Nucleus accumbens (tissue), 56 donors: ENCODE data around the gene HIVEP3.

Experiments
- DNase-seq, 56 donors: peaks; one replicate each; lab custom pipeline; 2025; lab: John Stamatoyannopoulos, UW

Gene HIVEP3

GRCh38 chr1:41535716-41536115, 383.0 kb downstream of the HIVEP3 start:
- no peak for DNase-seq

GRCh38 chr1:41535276-41535675, 383.4 kb downstream of the HIVEP3 start:
- DNase-seq = no peak

GRCh38 chr1:41534181-41535076, 384.3 kb downstream of the HIVEP3 start:
- DNase-seq = no peak

GRCh38 chr1:41533731-41534080, 385.0 kb downstream of the HIVEP3 start:
- no peak for DNase-seq

GRCh38 chr1:41533016-41533730, 385.5 kb downstream of the HIVEP3 start:
- no peak for DNase-seq

DNA sequence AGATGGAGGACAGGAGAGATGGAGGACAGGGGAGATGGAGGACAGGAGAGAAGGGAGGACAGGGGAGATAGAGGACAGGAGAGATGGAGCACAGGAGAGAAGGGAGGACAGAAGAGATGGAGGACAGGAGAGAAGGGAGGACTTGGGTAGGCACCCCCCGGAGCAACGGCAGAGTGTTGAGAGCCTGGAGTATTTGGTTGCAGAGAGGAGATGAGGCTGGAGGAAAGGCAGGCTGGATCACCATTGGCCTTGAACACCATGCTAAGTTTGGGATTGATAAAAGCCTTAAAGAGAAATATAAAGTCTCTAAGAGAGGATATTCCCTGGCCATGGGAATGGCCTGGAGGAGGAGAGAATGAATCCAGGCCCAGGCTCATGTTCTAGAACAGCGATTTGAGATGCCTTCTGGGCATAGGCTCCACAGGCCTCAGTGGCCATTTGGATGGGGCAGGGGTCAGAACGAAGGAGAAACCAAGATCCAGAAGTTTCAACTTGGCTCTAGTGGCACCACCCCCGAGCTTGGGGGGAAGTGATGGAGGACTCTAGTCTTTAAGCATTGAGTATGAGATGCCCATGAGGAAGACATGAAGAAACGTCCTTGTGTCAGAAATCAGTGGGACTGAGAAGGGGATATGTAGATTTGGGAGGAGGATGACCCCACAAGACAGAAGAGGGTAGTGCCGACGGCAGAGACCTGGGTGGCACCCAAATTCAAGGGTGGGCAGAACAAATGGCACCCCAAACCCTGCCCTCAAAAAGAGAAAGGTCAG, 386.3 kb downstream of the HIVEP3 start:
- no peak for DNase-seq

DNA sequence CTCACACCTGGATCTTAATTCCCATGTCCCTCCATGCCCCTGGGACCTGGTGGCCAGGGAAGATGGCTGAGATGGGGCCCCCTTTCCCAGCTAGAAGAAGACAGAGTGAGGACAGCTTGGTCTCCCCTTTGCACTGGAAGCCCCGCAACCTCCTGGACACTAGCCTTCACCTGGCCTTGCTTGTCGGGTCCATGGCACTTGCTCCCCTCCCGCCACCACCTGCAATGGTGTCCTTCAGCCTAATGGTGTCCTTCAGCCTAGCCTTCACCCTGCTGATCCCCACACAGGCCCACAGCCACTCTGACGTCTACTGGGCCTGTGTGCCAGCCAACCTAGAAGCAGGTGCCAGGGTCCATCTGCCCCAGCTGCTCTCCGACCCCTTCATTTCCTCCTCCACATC, 388.3 kb downstream of the HIVEP3 start:
- no peak for DNase-seq

- DNase-seq = no peak
Measured at GRCh38 chr1:41529621-41530395, 388.9 kb downstream of the HIVEP3 start.

GRCh38 chr1:41528726-41529605, 389.8 kb downstream of the HIVEP3 start:
- no peak for DNase-seq

- no peak for DNase-seq
Measured at GRCh38 chr1:41528106-41528505, 390.6 kb downstream of the HIVEP3 start.

GRCh38 chr1:41526956-41527561, 391.7 kb downstream of the HIVEP3 start:
- DNase-seq = peak in 1 of 56 donors; percentile 16

GRCh38 chr1:41525891-41526587, 392.7 kb downstream of the HIVEP3 start:
- peak in 1 of 56 donors; percentile 20 for DNase-seq

DNA sequence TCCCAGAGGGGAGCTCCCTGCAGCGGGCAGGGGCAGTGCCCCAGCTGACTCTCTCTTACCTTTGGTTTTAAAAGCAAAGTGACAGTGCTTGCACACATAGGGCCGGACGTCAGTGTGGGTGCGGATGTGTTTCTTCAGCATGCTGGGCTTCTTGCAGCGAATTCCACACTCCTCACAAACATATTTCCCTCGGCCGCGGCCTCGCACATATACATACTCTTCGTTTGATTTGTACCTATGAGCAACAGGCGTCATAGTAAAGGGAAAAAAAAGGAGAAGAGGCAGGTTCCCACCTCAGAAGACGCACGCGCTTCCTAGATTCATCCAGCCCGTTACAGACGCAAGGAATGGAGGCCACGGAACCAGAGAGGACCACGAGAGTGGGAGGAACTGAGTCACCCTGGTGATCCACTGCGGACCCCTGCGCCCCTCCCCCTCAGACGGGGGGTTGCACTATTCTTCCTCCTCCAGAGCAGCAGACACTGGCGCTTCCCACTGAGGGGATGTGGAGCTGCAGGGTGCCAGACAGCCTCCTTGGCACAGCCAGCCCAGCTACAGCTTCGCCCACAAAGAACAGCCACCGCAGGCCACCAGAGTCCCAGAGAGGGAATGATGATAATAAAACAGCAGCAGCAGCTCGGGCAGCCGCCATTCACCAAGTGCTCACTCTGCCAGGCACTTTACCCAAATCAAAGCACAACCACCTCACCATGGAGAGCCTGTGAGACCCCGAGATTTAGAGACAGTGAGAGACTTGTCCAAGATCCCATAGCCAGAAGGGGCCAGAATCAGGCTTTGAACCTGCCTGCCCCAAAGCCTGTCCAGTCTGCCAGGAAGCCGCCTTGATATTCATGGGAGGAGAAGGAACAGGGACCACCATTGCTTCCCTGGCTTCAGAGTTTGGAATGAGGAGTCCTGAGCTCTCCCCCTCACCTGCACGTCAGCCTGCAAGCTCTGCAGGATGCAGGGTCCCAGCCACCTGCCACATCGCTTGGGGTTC, 393.7 kb downstream of the HIVEP3 start:
- no peak for DNase-seq

- no peak for DNase-seq
Measured at GRCh38 chr1:41523949-41524675, 394.6 kb downstream of the HIVEP3 start.

DNA sequence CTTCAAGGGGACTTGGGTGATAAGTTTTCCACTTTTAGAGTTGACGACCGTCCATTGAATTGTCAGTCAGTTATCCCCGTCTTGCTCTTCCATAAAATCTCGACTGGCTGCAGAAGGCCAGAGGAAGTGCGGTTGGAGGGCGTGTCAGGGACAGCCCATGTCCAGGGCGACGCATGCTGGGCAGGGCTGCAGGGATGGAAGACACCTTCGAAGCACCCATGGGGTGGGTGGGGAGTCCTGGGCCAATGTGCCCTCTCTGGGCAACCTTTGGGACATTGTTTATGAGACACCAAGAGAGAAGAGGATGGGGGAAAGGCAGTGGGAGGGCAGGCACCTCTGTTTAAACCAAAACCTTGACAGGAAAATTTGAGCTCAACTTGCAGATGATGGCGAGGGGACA, 395.7 kb downstream of the HIVEP3 start:
- no peak for DNase-seq

DNA sequence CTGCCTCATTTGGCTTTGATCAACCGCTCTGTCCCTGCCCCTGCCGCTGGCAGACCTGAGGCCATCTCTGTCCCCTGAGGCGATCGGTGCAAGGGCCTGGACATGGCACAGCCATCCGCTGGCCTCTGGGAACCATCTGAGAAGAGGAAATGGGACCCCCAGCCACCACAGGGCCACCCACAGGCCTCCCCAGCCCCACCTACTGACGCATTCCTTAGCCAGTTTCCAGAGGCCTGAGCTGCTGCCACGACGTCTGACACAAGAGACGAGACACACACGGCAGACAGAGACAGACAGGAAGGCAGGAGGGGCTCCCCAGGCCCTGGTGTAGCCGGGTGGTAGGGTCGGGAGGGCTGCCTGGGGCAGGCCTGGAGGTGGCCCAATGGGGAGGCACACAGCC, 397.0 kb downstream of the HIVEP3 start:
- DNase-seq = no peak
